Choroid plexus epithelial cell (primary cell): ENCODE results near the gene ELFN1.

ENCODE experiments used
- DNase-seq: peaks from one replicate; pipeline ENCODE4 v3.0.0-alpha.2; 2010; ENCODE audit warnings: low read depth
- H3K4me3 ChIP-seq: 2 replicates; pipeline ENCODE4 v1.5.1; 2011; ENCODE audit warnings: low read depth, mild to moderate bottlenecking, control low read depth, low read length, moderate library complexity
- TF ChIP-seq, protein P1 (sequence below): conservative IDR thresholded peaks from 2 replicates; pipeline ENCODE4 v1.5.1; 2011; ENCODE audit warnings: low read depth, mild to moderate bottlenecking, control low read depth, inconsistent platforms, low read length, moderate library complexity

ELFN1 gene

GRCh38 chr7:1721047-1721690 is 51.1 kb downstream of the ELFN1 start:
- DNase-seq = no peak
- H3K4me3 ChIP-seq = no peak overlapping the region

GRCh38 chr7:1723254-1723653 is 53.2 kb downstream of the ELFN1 start:
- DNase-seq = no peak
- H3K4me3 ChIP-seq = no peak overlapping the region
- TF ChIP-seq, protein P1, sequence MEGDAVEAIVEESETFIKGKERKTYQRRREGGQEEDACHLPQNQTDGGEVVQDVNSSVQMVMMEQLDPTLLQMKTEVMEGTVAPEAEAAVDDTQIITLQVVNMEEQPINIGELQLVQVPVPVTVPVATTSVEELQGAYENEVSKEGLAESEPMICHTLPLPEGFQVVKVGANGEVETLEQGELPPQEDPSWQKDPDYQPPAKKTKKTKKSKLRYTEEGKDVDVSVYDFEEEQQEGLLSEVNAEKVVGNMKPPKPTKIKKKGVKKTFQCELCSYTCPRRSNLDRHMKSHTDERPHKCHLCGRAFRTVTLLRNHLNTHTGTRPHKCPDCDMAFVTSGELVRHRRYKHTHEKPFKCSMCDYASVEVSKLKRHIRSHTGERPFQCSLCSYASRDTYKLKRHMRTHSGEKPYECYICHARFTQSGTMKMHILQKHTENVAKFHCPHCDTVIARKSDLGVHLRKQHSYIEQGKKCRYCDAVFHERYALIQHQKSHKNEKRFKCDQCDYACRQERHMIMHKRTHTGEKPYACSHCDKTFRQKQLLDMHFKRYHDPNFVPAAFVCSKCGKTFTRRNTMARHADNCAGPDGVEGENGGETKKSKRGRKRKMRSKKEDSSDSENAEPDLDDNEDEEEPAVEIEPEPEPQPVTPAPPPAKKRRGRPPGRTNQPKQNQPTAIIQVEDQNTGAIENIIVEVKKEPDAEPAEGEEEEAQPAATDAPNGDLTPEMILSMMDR = no peak

More at GRCh38 chr7:1721047-1721690, 51.1 kb downstream of the ELFN1 start:
- TF ChIP-seq, protein P1 = no peak

GRCh38 chr7:1724118-1724910 is 54.2 kb downstream of the ELFN1 start:
- H3K4me3 ChIP-seq = no peak overlapping the region
- TF ChIP-seq, protein P1 = no peak
- no peak for DNase-seq

GRCh38 chr7:1725199-1725690 is 55.2 kb downstream of the ELFN1 start:
- DNase-seq = peak; percentile 15
- TF ChIP-seq, protein P1 = no peak

DNA sequence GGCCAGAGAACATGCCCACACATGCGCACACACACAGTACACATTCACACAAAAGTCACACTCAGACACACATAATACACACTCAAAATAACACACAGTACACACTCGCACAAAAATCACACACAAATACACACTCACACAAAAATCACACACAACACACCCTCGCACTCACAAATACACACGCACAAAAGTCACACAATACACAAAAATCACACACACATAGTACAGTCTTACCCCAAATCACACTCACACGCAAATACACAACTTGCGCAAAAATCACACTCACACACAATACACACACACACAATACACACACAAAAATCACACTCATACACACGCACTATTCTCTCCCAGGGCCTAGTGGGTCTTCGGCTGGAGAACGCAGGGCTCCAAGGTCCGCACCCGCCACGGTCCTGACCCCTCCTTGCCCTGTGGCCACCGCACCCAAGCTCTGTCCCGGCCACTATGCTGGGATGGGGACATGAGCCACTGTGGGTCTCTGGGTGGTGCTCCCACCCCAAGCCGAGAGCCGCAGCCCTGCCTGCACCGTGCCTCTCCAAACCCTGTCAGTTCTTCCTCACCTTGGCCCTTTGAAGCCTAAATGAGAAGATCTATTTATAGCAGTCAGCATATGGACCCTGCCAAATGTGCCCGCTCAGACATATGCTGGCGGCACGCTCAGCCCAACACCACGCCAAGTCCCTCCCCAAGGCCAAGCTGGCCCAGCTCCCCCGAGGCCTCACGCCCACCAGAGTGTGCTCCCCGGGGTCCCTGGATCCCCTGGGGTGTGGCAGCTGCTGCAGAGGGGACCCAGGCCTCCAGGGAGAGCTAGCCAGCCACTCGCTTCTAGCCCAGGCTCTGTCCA is 55.9 kb downstream of the ELFN1 start:
- TF ChIP-seq, protein P1 = no peak
- no peak for DNase-seq

More at GRCh38 chr7:1725199-1725690, 55.2 kb downstream of the ELFN1 start:
- H3K4me3 ChIP-seq = no peak overlapping the region

DNA sequence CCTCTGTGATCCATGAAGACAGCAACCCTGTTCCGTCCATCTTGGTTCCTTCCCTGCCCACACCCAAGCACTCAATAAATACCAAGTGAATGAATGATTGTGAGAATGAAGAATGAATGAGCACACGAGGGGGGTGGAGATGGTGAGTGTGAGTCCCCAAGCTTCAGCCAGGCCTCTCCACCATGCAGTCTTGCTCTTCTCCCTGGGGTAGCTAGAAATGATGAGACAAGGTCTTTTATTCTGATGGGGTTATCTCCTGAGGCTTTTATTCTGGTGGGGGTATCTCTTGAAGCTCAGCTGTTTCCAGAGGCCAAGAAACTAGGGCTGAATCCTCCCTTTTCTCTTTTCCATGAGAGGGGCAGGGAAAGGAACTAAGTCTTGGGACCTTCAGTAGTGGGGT is 57.0 kb downstream of the ELFN1 start:
- TF ChIP-seq, protein P1 = no peak
- no peak for DNase-seq

More for the DNA sequence above, 55.9 kb downstream of the ELFN1 start:
- no peak overlapping the region for H3K4me3 ChIP-seq

More for the DNA sequence above, 57.0 kb downstream of the ELFN1 start:
- no peak overlapping the region for H3K4me3 ChIP-seq
